Keratinocyte (primary cell): ENCODE results near the gene ABCA12.

ENCODE experiments used
- EZH2 ChIP-seq: IDR thresholded peaks from one replicate; pipeline ENCODE4 v1.6.1; 2012; ENCODE audit warnings: inconsistent platforms, mild to moderate bottlenecking, low read length, moderate library complexity
- TF ChIP-seq, protein P1 (sequence below), 3 experiments: IDR thresholded peaks in 1 of 3; conservative IDR thresholded peaks in 1 of 3; optimal IDR thresholded peaks in 1 of 3; 2 replicates in 2 of 3; 3 replicates in 1 of 3; pipeline versions ENCODE3 to v1.5.1; 2011; ENCODE audit warnings: low read length in 3 of 3, mild to moderate bottlenecking in 3 of 3, moderate library complexity in 2 of 3, control low read depth in 1 of 3, inconsistent platforms in 1 of 3; ENCODE audit not compliant: insufficient read depth in 2 of 3; ENCODE audit errors: extremely low read depth in 1 of 3

DNA sequence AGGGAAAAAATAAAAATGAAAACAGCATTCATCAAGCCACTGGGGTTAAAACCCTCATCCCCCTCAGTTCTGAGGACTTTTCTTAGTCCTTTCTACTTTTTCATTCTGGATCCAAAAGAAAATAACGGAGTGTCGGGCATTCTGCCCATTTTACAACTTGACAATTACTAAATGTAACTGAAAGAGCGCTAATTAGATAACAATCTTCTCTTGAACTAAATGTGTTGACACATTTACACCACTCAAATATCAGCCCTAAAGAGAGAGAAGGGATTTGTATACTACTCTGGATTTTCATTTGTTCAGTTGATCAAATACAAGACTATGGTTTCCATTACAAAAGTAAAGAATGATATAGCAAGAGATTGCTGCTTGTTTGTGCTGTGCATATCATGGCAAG lies 27.5 kb downstream of the ABCA12 start:
- no peak for TF ChIP-seq EZH2
- TF ChIP-seq, protein P1, sequence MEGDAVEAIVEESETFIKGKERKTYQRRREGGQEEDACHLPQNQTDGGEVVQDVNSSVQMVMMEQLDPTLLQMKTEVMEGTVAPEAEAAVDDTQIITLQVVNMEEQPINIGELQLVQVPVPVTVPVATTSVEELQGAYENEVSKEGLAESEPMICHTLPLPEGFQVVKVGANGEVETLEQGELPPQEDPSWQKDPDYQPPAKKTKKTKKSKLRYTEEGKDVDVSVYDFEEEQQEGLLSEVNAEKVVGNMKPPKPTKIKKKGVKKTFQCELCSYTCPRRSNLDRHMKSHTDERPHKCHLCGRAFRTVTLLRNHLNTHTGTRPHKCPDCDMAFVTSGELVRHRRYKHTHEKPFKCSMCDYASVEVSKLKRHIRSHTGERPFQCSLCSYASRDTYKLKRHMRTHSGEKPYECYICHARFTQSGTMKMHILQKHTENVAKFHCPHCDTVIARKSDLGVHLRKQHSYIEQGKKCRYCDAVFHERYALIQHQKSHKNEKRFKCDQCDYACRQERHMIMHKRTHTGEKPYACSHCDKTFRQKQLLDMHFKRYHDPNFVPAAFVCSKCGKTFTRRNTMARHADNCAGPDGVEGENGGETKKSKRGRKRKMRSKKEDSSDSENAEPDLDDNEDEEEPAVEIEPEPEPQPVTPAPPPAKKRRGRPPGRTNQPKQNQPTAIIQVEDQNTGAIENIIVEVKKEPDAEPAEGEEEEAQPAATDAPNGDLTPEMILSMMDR (optimal IDR thresholded peaks at IDR 0.05 in 1 of 3, IDR thresholded peaks at IDR 0.05 in 1 of 3, conservative IDR thresholded peaks at IDR 0.05 in 1 of 3; ENCODE audit: extremely low read depth in 1 of 3, insufficient read depth in 2 of 3, low read length in 3 of 3), result no peak
